GM12891 (cell line): ENCODE results near the gene KRT71.

Source experiments
- PAX5 ChIP-seq: IDR thresholded peaks from 2 replicates; pipeline ENCODE4 v1.6.1; 2011; ENCODE audit warnings: low read length, moderate library complexity, mild to moderate bottlenecking; ENCODE audit not compliant: insufficient read depth, severe bottlenecking
- POLR2A ChIP-seq: IDR thresholded peaks from 2 replicates; pipeline ENCODE4 v1.6.1; 2011; ENCODE audit warnings: low read depth, low read length, control low read depth
- POLR2AphosphoS5 ChIP-seq: IDR thresholded peaks from 2 replicates; pipeline ENCODE4 v1.6.1; 2011; ENCODE audit warnings: low read depth, low read length, control low read depth
- POU2F2 ChIP-seq: IDR thresholded peaks from 2 replicates; pipeline ENCODE4 v1.6.1; 2011; ENCODE audit warnings: low read depth, mild to moderate bottlenecking, control low read depth, low read length, moderate library complexity
- SPI1 ChIP-seq: IDR thresholded peaks from 2 replicates; pipeline ENCODE4 v1.6.1; 2011; ENCODE audit warnings: low read depth, low read length, control low read depth
- TAF1 ChIP-seq: IDR thresholded peaks from 2 replicates; pipeline ENCODE4 v1.6.1; 2011; ENCODE audit warnings: low read depth, low read length, control low read depth

DNA sequence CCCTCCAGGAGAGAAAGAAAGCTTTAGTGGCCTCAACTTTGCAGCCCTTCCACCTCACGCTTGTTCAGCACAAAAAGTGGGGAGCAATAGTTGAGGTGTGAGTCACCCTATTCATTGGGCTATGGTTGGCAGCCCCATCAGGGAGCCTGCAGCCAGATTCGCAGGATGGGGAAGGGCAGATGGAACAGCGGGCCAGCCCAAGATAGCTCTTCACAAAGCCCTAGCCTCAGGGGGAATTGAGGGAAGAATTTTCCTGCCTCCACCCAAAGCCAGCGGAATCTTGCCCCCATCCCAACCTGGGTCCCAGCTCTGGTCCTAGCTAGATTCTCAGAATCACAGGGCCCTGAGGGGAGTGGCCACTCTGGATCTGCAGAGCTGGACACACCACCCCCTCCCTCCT is 29.1 kb downstream of the KRT71 start:
- no peak for TF ChIP-seq POLR2A
- no peak for TF ChIP-seq SPI1
- TF ChIP-seq POLR2AphosphoS5: no peak
- no peak for TF ChIP-seq TAF1
- TF ChIP-seq PAX5: no peak
- no peak for TF ChIP-seq POU2F2
